Measurements from ENCODE around the gene SPRED1. TPM values are rescaled to one million over a fixed set of nuclear protein-coding genes. Genes with fewer than 3 reads are reported as not detected.
A peak's percentile ranks its signal among the peaks of the same experiment; 100 is the strongest.

The SPRED1 gene
- total RNA-seq, 1 donor: 55.7 TPM

GRCh38 chr15:38376081-38376480, 123.4 kb downstream of the SPRED1 start:
- H3K4me3 ChIP-seq (ENCODE audit: low read depth, low read length): no peak overlapping the region
- DNase-seq (ENCODE audit: low read depth): no peak
- TF ChIP-seq, protein P1, sequence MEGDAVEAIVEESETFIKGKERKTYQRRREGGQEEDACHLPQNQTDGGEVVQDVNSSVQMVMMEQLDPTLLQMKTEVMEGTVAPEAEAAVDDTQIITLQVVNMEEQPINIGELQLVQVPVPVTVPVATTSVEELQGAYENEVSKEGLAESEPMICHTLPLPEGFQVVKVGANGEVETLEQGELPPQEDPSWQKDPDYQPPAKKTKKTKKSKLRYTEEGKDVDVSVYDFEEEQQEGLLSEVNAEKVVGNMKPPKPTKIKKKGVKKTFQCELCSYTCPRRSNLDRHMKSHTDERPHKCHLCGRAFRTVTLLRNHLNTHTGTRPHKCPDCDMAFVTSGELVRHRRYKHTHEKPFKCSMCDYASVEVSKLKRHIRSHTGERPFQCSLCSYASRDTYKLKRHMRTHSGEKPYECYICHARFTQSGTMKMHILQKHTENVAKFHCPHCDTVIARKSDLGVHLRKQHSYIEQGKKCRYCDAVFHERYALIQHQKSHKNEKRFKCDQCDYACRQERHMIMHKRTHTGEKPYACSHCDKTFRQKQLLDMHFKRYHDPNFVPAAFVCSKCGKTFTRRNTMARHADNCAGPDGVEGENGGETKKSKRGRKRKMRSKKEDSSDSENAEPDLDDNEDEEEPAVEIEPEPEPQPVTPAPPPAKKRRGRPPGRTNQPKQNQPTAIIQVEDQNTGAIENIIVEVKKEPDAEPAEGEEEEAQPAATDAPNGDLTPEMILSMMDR (IDR thresholded peaks at IDR 0.05; ENCODE audit: insufficient read depth, low read depth, low read length): no peak

GRCh38 chr15:38377636-38378035, 125.0 kb downstream of the SPRED1 start:
- no peak overlapping the region for H3K4me3 ChIP-seq (ENCODE audit: low read depth, low read length)
- TF ChIP-seq, protein P1 (IDR thresholded peaks at IDR 0.05; ENCODE audit: insufficient read depth, low read depth, low read length): no peak
- DNase-seq (ENCODE audit: low read depth): peak; percentile 45

DNA sequence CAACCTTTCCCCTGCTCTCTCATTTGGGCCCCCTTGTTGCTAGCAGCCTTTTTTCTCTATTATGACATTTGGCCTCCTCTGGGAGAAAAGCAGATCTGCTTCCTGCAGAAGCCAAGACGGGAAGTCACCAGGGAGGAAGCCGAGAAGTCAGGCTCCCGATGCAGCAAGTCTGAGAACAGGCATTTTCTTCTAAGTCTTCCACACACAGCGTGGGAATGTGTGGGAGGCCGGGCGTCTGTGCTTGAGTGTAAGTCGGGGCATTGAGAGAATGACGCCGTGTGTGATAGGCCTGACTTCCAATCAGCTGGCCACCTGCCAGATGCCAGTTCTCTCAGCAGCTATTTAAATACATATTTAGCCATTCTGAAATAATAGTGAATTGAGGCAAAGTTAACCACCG, 125.5 kb downstream of the SPRED1 start:
- no peak overlapping the region for H3K4me3 ChIP-seq (ENCODE audit: low read depth, low read length)
- TF ChIP-seq, protein P1 (IDR thresholded peaks at IDR 0.05; ENCODE audit: insufficient read depth, low read depth, low read length): no peak
- peak; percentile 73 for DNase-seq (ENCODE audit: low read depth)

DNA sequence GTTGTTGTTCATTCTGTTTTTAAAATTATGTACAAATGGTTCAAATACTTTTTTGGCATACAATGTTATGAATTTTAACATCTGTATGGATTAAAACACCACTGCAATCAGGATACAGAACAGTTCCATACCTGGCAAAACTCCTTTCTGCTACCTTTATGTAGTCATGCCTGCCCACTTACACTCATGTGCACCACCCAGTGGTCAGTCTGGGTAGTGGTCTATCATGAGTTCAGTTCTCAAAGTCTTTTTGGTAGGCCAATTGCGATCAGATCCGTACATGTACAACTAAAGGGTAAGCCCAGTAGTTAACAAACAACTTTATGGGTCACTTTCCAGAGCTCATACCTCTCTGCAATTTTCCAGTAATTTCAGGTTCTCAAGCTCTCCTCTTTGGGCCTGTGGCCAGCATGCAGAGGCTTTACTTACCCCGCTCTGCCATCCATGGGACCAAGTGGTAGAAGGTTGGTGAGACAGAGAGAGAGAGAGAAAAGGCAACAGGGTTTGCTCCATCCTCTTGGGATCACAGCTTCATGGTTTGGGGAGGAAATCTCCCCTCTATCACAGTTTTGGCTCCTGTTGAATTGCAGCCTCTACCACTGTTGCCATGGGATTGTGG, 137.4 kb downstream of the SPRED1 start:
- H3K4me3 ChIP-seq (ENCODE audit: low read depth, low read length): no peak overlapping the region
- TF ChIP-seq, protein P1 (IDR thresholded peaks at IDR 0.05; ENCODE audit: insufficient read depth, low read depth, low read length): peak; percentile 93
- peak; percentile 60 for DNase-seq (ENCODE audit: low read depth)

- H3K4me3 ChIP-seq (ENCODE audit: low read depth, low read length): no peak overlapping the region
- TF ChIP-seq, protein P1 (IDR thresholded peaks at IDR 0.05; ENCODE audit: insufficient read depth, low read depth, low read length): no peak
- peak; percentile 18 for DNase-seq (ENCODE audit: low read depth)
Observed at GRCh38 chr15:38391191-38391590, 138.6 kb downstream of the SPRED1 start.

- H3K4me3 ChIP-seq (ENCODE audit: low read depth, low read length): no peak overlapping the region
- DNase-seq (ENCODE audit: low read depth): peak; percentile 82
- TF ChIP-seq, protein P1 (IDR thresholded peaks at IDR 0.05; ENCODE audit: insufficient read depth, low read depth, low read length): no peak
Observed at GRCh38 chr15:38398134-38398533, 145.5 kb downstream of the SPRED1 start.

GRCh38 chr15:38401106-38401505, 148.5 kb downstream of the SPRED1 start:
- DNase-seq (ENCODE audit: low read depth): no peak
- H3K4me3 ChIP-seq (ENCODE audit: low read depth, low read length): no peak overlapping the region
- TF ChIP-seq, protein P1 (IDR thresholded peaks at IDR 0.05; ENCODE audit: insufficient read depth, low read depth, low read length): no peak

Data from fibroblast of villous mesenchyme (primary cell).